Spinal cord (tissue), 10 donors: Measurements from ENCODE around the gene SUPT6H. TPM values are rescaled to one million over a fixed set of nuclear protein-coding genes. Genes with fewer than 3 reads are reported as not detected.
A peak's percentile ranks its signal among the peaks of the same experiment; 100 is the strongest.
"Not testable (repeated sequence)": the region's sequence is repeated elsewhere in the genome, so short reads cannot be mapped to it uniquely, and the experiment has no call there.

Experiments used
- DNase-seq, 6 donors: peaks; one replicate each; pipeline versions ENCODE4 v3.0.0 to v3.0.0-alpha.2; 2013 to 2015; ENCODE audit warnings: low spot score in 6 of 6, low read depth in 4 of 6
- H3K27ac ChIP-seq: one replicate; pipeline ENCODE4 v1.5.1; 2013; ENCODE audit warnings: low read depth, low read length, control low read depth
- H3K27me3 ChIP-seq: one replicate; pipeline ENCODE4 v1.6.1; 2013; ENCODE audit warnings: low read length; ENCODE audit not compliant: control insufficient read depth, insufficient read depth
- H3K36me3 ChIP-seq: one replicate; pipeline ENCODE4 v1.6.1; 2013; ENCODE audit warnings: low read length; ENCODE audit not compliant: control insufficient read depth, insufficient read depth
- H3K4me1 ChIP-seq: one replicate; pipeline ENCODE4 v1.6.1; 2013; ENCODE audit warnings: low read length; ENCODE audit not compliant: control insufficient read depth, insufficient read depth
- H3K4me3 ChIP-seq: one replicate; pipeline ENCODE4 v1.5.1; 2013; ENCODE audit warnings: low read depth, low read length, control low read depth
- H3K9me3 ChIP-seq: one replicate; pipeline ENCODE4 v1.6.1; 2013; ENCODE audit warnings: low read length; ENCODE audit not compliant: control insufficient read depth, insufficient read depth
- WGBS: methylation state at CpG from one replicate; pipeline ENCODE4 v1.1.5; 2013; ENCODE audit warnings: missing lambda C conversion rate; ENCODE audit not compliant: insufficient coverage; 5-methylcytosine and 5-hydroxymethylcytosine counted together
- polyA plus RNA-seq, 2 donors: library from polyadenylated mRNA; unstranded; fragments of 120-200 nt; gene quantifications; one replicate each; pipeline ENCODE4 v1.2.1, GENCODE V29; 2013; ENCODE audit not compliant: insufficient read length in 2 of 2
- total RNA-seq, 2 donors: library from RNA; depleted of rRNA in 1 of 2; stranded (reverse); fragments of 120-200 nt in 1 of 2; fragments of >200 nt in 1 of 2; gene quantifications; one replicate each; pipeline versions ENCODE4 v1.2.3 to v1.2.4, GENCODE V29; 2013 to 2014
- donor health status: healthy.

Gene SUPT6H
- total and polyA plus RNA-seq, 4 donors, result 46.8 to 63.7 (median 53.9) TPM

DNA sequence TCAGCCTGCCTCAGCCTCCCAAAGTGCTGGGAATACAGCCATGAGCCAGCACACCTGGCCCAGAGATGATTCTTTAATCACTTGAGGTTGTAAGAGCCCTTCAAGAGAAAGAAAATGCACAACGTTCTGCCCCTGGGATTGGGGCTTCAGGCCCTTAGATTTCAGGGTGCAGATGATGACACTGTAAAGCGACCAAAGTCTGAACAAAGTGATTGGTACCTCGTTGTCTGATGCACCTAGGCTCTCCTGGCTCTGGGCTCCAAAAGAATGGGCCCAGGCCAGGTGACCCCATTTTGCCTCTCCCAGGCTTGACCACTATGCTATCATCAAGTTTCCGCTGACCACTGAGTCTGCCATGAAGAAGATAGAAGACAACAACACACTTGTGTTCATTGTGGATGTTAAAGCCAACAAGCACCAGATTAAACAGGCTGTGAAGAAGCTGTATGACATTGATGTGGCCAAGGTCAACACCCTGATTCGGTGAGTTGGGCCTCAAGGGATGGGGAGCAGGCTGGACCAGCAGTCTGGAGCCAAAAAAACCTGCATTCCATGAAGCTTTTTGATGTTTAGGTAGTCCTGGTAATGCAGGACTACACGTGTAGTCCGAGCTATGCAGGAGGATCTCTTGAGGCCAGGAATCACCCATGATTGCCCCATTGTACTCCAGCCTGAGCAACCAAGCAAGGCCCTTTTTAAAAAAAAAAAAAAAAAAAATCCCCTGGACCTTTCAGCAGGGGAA lies 60.6 kb downstream of the SUPT6H start:
- Histone ChIP-seq H3K27ac (peak overlapping the region; percentile 15), H3K27me3 (peaks cover 4% of the 10 kb centered on the region), H3K4me1 (peaks cover 69% of the 10 kb centered on the region), H3K4me3 (peak overlapping the region; percentile 1), H3K36me3 (peaks cover 44% of the 10 kb centered on the region), H3K9me3 (no peaks in the 10 kb centered on the region)
- no peak for DNase-seq
- WGBS, result 85% methylated on average over 6 of the region's 7 CpGs

DNA sequence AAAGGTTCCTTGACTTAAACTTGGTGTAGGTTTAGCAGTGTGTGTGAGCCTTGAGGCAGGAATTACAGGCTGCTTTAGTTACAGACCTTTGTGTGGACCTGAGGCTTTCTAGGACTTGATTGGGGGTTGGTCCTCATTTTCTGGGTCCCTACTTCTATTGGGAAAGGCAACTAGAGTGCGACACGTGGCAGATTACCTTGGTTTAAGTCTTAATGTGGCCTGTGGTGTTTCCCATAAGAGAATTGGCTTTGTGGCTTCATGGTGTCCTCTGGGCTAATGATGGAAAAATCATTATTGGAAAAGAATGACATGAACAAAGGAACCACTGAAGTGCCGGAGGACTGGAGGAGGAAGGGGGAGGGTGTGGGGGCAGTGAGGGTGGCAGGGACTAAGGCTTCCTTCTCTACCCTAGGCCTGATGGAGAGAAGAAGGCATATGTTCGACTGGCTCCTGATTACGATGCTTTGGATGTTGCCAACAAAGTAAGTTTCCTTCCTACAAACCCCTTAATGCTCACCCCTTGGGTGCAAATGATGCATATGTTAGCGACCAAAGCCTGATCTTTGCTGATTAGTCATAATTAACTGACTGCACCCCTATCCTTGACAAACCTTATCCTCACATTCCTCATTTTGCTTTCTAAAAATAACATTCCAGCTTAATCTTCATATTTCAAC lies 61.3 kb downstream of the SUPT6H start:
- Histone ChIP-seq H3K4me1 (peaks cover 71% of the 10 kb centered on the region), H3K4me3 (peak overlapping the region; percentile 1), H3K9me3 (no peaks in the 10 kb centered on the region), H3K36me3 (peaks cover 44% of the 10 kb centered on the region), H3K27ac (peak overlapping the region; percentile 15), H3K27me3 (no peaks in the 10 kb centered on the region)
- WGBS, result 74% methylated on average over 5 of the region's 6 CpGs
- no peak for DNase-seq

DNA sequence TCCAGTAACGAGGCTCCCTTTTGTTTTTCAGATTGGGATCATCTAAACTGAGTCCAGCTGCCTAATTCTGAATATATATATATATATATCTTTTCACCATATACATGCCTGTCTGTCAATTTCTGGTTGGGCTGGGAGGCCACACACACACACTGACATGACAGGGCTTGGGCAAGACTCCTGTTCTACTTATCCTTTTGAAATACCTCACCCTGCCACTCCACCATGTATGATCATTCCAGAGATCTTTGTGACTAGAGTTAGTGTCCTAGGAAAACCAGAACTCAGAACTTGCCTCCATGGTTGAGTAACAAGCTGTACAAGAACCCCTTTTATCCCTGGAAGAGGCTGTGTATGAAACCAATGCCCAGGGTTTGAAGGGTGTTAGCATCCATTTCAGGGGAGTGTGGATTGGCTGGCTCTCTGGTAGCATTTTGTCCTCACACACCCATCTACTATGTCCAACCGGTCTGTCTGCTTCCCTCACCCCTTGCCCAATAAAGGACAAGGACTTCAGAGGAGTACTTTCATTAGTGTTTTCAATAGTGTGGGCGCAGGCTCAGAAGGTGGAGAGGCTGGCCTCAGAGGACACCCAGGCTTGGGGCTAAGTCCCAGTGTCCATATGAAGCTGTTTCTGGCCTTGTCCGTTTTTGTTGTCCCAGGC lies 62.0 kb downstream of the SUPT6H start:
- peaks cover 70% of the 10 kb centered on the region for H3K4me1 ChIP-seq
- WGBS, result 86% methylated on average over 2 of the region's 4 CpGs
- not testable (repeated sequence) for H3K27ac ChIP-seq

DNA sequence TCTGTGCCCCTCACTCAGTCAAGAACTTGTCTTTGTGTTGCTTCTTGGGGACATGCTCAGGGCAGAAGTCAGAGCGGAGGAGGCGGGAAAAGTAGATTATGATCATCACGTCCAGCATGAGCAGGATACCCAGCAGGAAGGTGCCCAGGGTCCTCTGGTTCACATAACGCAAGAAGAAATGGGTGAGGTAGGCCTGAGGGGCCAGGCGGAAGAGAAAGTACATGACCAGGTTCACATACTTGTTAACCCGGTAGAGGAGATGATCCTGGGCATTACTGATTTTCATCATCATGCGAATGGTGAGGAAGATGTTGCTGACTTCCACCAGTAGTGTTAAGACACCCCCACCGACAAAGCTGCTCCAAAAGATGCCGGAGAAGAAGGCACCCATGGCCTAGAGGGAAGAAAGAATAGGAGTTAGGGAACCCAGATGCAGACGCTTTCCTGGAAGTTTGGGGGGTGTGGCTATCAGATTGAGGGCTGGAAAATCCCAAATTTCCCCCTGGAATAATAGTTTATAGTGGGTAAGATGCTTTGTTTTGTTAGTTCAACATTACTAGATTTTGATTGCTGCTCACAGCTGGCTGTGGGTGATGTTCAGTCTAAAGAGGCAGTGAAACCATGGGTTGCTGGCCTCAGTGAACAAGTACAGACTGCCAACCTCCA lies 62.6 kb downstream of the SUPT6H start:
- Histone ChIP-seq H3K27ac (peak overlapping the region; percentile 82), H3K27me3 (no peaks in the 10 kb centered on the region), H3K9me3 (no peaks in the 10 kb centered on the region), H3K4me3 (peak overlapping the region; percentile 64), H3K4me1 (peaks cover 70% of the 10 kb centered on the region), H3K36me3 (peaks cover 44% of the 10 kb centered on the region)
- no peak for DNase-seq
- WGBS, result 88% methylated on average over 8 of the region's 10 CpGs

More for the DNA sequence above, 62.0 kb downstream of the SUPT6H start:
- DNase-seq, H3K4me3 ChIP-seq, H3K27me3 ChIP-seq, H3K9me3 ChIP-seq: not testable (repeated sequence)
- H3K36me3 ChIP-seq, result peaks cover 44% of the 10 kb centered on the region

DNA sequence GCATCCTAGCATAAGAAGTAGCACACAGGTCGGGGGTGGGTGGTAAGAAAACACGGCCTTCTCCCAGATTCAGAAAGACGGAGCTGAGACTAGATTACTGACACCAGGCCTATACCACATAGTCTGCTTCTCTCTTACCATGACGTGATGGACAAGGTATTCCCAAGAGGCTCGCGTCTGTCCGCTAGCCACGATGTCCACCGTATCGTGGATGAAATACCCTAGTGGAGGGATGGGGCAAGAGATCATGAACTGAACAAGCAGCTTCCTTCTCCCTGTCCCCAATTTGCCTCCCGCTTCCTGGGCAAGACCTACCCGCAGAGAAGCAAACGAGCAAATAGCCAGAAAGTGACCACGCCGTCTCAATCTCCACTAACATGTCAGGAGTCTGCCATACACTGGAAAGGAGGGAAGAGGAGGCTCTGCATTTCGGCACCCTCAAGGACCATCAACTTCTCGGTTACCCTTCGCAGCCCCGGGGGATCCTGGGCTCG lies 63.2 kb downstream of the SUPT6H start:
- DNase-seq, result no peak
- Histone ChIP-seq H3K9me3 (no peaks in the 10 kb centered on the region), H3K4me3 (peak overlapping the region; percentile 64), H3K4me1 (peaks cover 70% of the 10 kb centered on the region), H3K36me3 (peaks cover 44% of the 10 kb centered on the region), H3K27ac (peak overlapping the region; percentile 82), H3K27me3 (no peaks in the 10 kb centered on the region)
- WGBS, result 15% methylated on average over 9 of the region's 20 CpGs

DNA sequence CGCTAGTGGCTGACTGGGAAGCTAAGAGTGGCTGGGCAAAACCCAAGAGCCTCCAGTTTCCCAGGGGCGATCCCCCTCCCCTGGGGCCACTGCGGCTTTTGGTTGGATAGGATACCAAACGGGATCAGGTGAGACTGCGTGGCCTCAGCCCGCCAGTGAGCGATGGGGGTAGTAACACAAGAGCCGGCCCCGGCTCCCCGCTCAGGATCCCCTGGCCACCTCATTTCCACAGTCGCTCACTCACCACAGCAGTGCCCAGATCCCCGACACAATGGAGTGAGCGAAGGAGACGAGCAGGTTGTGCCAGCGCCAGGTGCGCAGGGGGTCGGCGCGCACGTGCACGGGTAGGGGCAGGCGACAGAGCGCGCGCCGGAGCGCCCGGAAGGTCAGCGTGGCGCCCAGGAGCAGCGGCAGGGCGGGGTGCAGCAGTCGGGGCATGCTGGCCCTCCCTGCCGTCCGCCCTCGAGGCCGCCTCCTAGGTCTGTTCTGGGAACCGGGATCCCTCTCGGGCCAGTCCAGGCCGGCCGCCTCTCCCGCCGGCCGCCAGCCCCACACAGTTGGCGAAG lies 63.7 kb downstream of the SUPT6H start:
- peaks cover 66% of the 10 kb centered on the region for H3K4me1 ChIP-seq
- 1% methylated on average over 43 of the region's 45 CpGs for WGBS
- H3K4me3 ChIP-seq, result peak overlapping the region; percentile 64
- no peaks in the 10 kb centered on the region for H3K9me3 ChIP-seq
- no peaks in the 10 kb centered on the region for H3K27me3 ChIP-seq
- H3K36me3 ChIP-seq, result peaks cover 44% of the 10 kb centered on the region
- DNase-seq, result peak in 1 of 6 donors; percentile 40
- peak overlapping the region; percentile 82 for H3K27ac ChIP-seq

DNA sequence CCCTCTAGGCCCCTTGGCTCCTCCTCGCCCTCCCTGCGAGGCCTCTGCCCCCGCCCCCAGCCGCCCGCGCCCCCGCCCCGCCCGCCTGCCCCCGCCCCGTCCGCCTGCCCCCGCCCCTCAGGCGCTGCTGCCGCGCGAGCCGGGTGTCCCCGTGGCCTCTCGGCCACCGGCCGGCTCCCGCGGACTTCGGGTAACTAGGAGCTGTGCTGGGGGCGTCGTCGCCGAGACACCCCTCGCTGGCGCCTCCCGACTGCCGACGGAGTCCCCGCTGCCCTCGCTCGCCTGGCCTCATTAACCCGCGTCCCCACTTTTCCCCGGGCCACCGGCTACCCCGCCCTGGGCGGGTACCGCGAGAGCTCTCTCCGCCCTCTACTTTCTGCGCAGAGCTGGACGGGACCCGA lies 64.2 kb downstream of the SUPT6H start, which contains the start of gene TLCD1:
Gene TLCD1, minus strand, starts transcription at position 8 of the 401 bp plus-strand sequence. CDS start 136 bp downstream, outside the sequence.
- peak in 2 of 6 donors; percentile 58 to 76 for DNase-seq
- Histone ChIP-seq H3K36me3 (peaks cover 39% of the 10 kb centered on the region), H3K4me1 (peaks cover 62% of the 10 kb centered on the region), H3K9me3 (no peaks in the 10 kb centered on the region), H3K27me3 (no peaks in the 10 kb centered on the region), H3K4me3 (peak within 1 kb of the TSS; percentile 64), H3K27ac (peak within 1 kb of the TSS; percentile 98)
- WGBS, result under 1% methylated on average over 49 of the region's 49 CpGs

DNA sequence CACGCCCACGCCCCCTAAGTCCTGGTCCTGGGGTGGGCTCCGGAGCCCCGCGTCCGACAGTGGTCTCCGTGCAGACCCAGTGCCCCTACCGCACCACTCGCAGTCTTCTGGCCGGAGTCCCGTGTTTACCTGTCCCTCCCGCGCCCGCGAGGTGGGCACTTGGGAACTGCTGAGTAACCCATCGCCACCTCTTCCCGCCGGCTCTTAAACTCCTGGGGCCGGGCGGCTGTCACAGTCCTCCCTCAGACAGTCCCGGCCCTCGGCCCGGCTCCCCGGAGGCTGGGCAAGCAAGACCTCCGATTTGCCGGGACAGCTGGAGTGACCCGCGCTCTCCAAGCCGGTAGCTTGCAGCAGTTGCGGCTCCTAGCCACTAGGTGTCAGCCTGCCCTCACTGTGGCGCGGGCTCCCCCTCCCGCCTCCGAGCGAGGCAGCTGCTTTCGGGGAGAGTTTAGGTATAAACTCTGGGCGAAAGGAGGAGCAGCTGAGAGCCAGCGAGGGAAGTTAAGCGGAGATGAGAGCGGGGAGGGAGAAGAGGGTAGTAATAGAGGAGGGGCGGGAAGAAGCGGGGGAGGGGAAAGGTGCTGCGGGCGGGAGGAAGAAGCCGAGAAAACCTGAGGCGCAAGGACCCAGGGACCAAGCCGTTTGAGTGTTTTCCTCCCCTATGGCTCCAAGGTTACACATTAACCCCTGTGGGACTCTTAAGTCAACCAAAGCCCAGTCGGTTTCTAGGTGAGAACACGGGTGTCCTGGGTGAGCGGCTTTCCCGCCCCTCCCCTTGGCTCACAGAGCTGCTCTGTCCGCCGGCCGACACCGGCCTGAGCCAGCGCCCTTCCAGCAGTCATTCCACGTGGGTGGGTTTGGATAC lies 64.9 kb downstream of the SUPT6H start:
- Histone ChIP-seq H3K4me1 (peaks cover 55% of the 10 kb centered on the region), H3K9me3 (no peaks in the 10 kb centered on the region), H3K27me3 (no peaks in the 10 kb centered on the region), H3K36me3 (peaks cover 33% of the 10 kb centered on the region), H3K4me3 (peak overlapping the region; percentile 64), H3K27ac (peak overlapping the region; percentile 98)
- peak in 4 of 6 donors; percentile 82 to 97 (median 92) for DNase-seq
- under 1% methylated on average over 56 of the region's 57 CpGs for WGBS
